Peyer's patch (tissue), 4 donors: Measurements from ENCODE around the gene TBX15. TPM values are rescaled to one million over a fixed set of nuclear protein-coding genes. Genes with fewer than 3 reads are reported as not detected.

Source experiments
- DNase-seq, 3 donors: peaks; one replicate each; pipeline ENCODE4 v3.0.0-alpha.2; 2017 to 2019
- H3K27ac ChIP-seq, 4 donors: fragments of 200-600 bp; sonication (generic); one replicate each; pipeline ENCODE4 v1.5.1; 2016 to 2019
- H3K27me3 ChIP-seq, 2 donors: fragments of 200-600 bp; sonication (generic); one replicate each; pipeline ENCODE4 v1.5.1; 2019
- H3K36me3 ChIP-seq, 3 donors: fragments of 200-600 bp; sonication (generic); one replicate each; pipeline ENCODE4 v1.5.1; 2016 to 2019
- H3K4me1 ChIP-seq, 4 donors: fragments of 200-600 bp; sonication (generic); one replicate each; pipeline ENCODE4 v1.5.1; 2016 to 2019
- H3K4me3 ChIP-seq, 4 donors: fragments of 200-600 bp; sonication (generic); 1 replicate in 3 of 4; 2 replicates in 1 of 4; pipeline ENCODE4 v1.5.1; 2016 to 2019; ENCODE audit warnings: mild to moderate bottlenecking in 1 of 4
- H3K9me3 ChIP-seq, 4 donors: fragments of 200-600 bp; sonication (generic); one replicate each; pipeline ENCODE4 v1.5.1; 2016 to 2019; ENCODE audit warnings: mild to moderate bottlenecking in 1 of 4
- POLR2A ChIP-seq, 2 donors: fragments of 450-650 bp; IDR thresholded peaks; one replicate each; pipeline ENCODE4 v1.5.1; 2017; ENCODE audit warnings: antibody characterized with exemption in 2 of 2, mild to moderate bottlenecking in 2 of 2, moderate library complexity in 2 of 2
- total RNA-seq, 4 donors: library from RNA; depleted of rRNA; stranded (reverse); fragments of >200 nt; gene quantifications; one replicate each; pipeline ENCODE4 v1.1.0, GENCODE V29; 2016
- TF ChIP-seq, protein P1 (sequence below), 6 experiments: fragments of 450-650 bp in 4 of 6; fragments of 200-600 bp in 2 of 6; sonication (generic) in 1 of 6; IDR thresholded peaks; one replicate each; pipeline ENCODE4 v1.5.1; 2017 to 2019; ENCODE audit warnings: antibody characterized with exemption in 6 of 6, mild to moderate bottlenecking in 3 of 6, moderate library complexity in 1 of 6

Gene TBX15
- total RNA-seq, 4 donors from 2014 or later, result 0.40 to 3.3 TPM; not detected in 2

DNA sequence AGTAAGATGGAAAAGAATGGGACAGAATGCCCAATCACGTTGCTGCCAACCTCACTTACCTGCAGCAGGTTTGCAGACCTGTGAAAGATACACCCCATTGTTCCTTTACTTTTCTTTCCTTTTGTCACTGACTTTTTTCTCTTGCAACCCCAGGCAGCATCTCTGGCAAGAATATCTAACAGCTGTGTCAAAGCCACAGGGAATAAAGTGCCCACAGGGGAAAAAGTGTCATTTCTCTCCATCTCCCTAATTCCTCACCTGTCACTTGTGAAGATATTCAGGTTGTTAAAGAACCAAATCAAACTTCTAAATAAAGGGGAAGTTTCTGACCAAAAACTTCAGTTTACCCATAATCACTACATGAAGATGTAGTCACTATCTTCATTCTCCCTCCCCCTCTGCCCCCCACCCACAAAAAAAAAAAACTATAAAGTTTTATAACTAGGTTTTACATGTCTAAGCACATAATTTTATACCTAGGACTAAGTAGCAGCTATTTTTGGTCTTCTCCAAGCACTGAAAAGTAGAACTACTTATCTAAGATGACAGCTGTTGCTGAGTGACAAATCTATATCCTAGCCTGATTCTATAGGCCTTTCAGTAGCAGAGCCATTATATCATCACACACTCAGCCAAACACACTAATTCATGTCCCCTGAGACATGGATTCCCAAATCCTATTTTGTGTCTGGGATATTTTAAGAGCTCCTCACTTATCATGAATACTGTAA, 54.9 kb downstream of the TBX15 start:
- H3K36me3 ChIP-seq, result no peaks in the 10 kb centered on the region
- no peaks in the 10 kb centered on the region for H3K27me3 ChIP-seq
- no peak overlapping the region for H3K27ac ChIP-seq
- H3K4me3 ChIP-seq, result no peak overlapping the region
- no peaks in the 10 kb centered on the region for H3K4me1 ChIP-seq
- no peak for TF ChIP-seq POLR2A (IDR thresholded peaks at IDR 0.05)
- TF ChIP-seq, protein P1, sequence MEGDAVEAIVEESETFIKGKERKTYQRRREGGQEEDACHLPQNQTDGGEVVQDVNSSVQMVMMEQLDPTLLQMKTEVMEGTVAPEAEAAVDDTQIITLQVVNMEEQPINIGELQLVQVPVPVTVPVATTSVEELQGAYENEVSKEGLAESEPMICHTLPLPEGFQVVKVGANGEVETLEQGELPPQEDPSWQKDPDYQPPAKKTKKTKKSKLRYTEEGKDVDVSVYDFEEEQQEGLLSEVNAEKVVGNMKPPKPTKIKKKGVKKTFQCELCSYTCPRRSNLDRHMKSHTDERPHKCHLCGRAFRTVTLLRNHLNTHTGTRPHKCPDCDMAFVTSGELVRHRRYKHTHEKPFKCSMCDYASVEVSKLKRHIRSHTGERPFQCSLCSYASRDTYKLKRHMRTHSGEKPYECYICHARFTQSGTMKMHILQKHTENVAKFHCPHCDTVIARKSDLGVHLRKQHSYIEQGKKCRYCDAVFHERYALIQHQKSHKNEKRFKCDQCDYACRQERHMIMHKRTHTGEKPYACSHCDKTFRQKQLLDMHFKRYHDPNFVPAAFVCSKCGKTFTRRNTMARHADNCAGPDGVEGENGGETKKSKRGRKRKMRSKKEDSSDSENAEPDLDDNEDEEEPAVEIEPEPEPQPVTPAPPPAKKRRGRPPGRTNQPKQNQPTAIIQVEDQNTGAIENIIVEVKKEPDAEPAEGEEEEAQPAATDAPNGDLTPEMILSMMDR (IDR thresholded peaks at IDR 0.05), result no peak
- H3K9me3 ChIP-seq, result no peaks in the 10 kb centered on the region
- DNase-seq, result no peak

DNA sequence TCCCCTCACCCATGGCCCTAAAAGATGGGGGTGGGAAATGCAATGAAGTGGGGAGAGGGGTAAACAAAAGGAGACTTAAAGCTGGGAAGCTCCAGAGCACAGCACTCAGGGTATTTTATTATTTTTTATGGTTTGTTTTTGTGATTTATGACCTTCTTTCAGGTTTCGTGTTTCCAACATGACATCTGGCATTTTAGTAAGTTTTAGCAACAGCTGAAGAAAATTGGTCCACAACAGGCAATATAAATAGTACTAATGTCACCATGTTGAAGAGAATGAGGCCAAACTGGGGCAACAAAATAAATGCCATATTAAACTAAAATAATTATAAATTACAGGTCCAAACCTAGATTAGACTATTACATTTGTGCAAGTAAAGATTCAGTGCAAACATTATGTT, 56.3 kb downstream of the TBX15 start:
- no peak overlapping the region for H3K27ac ChIP-seq
- H3K4me1 ChIP-seq, result no peaks in the 10 kb centered on the region
- no peak for DNase-seq
- H3K9me3 ChIP-seq, result no peaks in the 10 kb centered on the region
- TF ChIP-seq, protein P1 (IDR thresholded peaks at IDR 0.05), result no peak
- no peak for TF ChIP-seq POLR2A (IDR thresholded peaks at IDR 0.05)
- no peak overlapping the region for H3K4me3 ChIP-seq
- H3K36me3 ChIP-seq, result no peaks in the 10 kb centered on the region
- no peaks in the 10 kb centered on the region for H3K27me3 ChIP-seq

- TF ChIP-seq, protein P1 (IDR thresholded peaks at IDR 0.05), result no peak
- no peak for TF ChIP-seq POLR2A (IDR thresholded peaks at IDR 0.05)
- H3K36me3 ChIP-seq, result no peaks in the 10 kb centered on the region
- peak in 1 of 3 donors; percentile 47 for DNase-seq
- H3K9me3 ChIP-seq, result no peaks in the 10 kb centered on the region
- no peaks in the 10 kb centered on the region for H3K27me3 ChIP-seq
- no peak overlapping the region for H3K4me3 ChIP-seq
- H3K27ac ChIP-seq, result no peak overlapping the region
- H3K4me1 ChIP-seq, result no peaks in the 10 kb centered on the region
These were observed 59.2 kb downstream of the TBX15 start for GRCh38 chr1:118928739-118929554.

DNA sequence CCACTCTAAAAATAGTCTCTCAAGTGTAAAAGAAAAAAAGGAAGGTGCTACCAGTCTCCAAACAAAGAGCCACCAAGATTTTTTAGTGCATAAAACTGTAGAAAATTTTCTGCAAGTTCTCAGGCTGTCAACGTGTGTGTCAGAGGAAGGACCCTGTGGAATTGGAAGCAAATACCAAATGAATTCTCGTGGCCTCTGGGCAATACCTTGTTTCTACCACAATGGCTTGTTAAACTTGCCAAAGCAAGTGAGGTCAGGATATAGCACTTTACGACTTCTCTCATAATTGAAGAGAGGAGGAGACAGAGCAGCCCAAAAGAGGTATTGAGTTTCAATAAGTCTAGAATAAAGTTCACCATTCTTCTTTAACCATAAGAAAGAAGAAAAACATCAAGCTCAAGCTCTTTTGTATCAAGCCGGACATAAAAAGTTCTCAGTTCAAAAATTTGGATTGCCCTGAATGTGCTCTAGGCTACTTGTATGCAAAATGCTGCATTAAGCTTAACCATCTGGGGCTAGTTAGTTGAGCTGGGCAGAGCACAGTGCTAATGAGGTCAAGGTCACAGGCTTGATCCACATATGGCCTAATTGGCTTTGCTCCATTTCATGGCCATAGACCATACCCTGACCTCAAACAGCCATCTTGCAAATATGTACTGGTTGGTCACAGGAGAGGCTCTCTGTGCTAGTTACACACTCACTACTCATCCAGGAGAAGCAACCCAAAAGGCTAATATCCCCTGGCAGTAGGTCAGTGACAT, 60.5 kb downstream of the TBX15 start:
- Histone ChIP-seq H3K4me1 (no peaks in the 10 kb centered on the region), H3K36me3 (no peaks in the 10 kb centered on the region), H3K4me3 (no peak overlapping the region), H3K27me3 (no peaks in the 10 kb centered on the region), H3K27ac (no peak overlapping the region), H3K9me3 (no peaks in the 10 kb centered on the region)
- TF ChIP-seq, protein P1 (IDR thresholded peaks at IDR 0.05), result no peak
- no peak for DNase-seq

- no peak for TF ChIP-seq POLR2A (IDR thresholded peaks at IDR 0.05)
- TF ChIP-seq, protein P1 (IDR thresholded peaks at IDR 0.05), result no peak
- H3K4me1 ChIP-seq, result no peaks in the 10 kb centered on the region
- H3K9me3 ChIP-seq, result no peaks in the 10 kb centered on the region
- H3K36me3 ChIP-seq, result no peaks in the 10 kb centered on the region
- no peaks in the 10 kb centered on the region for H3K27me3 ChIP-seq
- DNase-seq, result no peak
- no peak overlapping the region for H3K27ac ChIP-seq
- no peak overlapping the region for H3K4me3 ChIP-seq
These were observed 61.9 kb downstream of the TBX15 start for GRCh38 chr1:118926261-118926660.
